GM12873 (cell line): ENCODE data around the gene NSL1.

Experiments
- CTCF ChIP-seq: IDR thresholded peaks from 2 replicates; pipeline ENCODE4 v1.5.1; 2012; ENCODE audit warnings: low read depth, mild to moderate bottlenecking, moderate library complexity, low read length, control low read depth; ENCODE audit not compliant: insufficient read depth; ENCODE audit errors: missing control alignments

NSL1 gene

DNA sequence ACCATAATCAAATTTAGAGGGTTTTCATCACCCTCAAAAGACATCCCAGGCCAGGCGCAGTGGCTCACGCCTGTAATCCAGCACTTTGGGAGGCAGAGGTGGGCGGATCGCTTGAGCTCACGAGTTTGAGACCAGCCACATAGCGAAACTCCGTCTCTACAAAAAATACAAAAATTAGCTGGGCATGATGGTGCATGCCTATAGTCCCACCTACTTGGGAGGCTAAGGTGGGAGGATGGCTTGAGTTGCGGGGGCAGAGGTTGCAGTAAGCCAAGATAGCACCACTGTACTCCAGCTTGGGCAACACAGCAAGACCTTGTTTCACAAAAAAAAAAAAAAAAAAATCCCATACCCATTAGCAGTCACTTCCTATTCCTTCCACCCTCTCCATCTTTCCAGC lies 58.5 kb downstream of the NSL1 start:
- no peak for TF ChIP-seq CTCF

DNA sequence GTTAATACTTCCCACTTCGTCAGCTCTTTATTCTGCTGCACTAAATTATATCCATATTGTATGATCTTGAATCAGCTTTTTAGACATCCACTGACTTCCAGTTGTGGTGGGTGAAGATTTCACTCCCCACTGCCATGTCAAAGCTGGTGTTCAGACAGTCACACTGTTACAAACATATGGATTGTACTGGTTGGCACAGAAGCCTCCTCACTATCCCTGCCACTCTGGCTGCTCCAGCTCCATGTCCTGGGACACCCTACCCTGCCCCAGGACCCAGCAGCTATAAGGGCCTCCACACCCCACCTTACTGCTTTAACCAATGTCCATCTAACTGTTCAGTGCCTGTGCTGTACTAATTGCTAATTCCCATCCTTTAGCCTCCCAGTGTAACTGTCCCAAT lies 59.9 kb downstream of the NSL1 start:
- TF ChIP-seq CTCF = no peak

- no peak for TF ChIP-seq CTCF
Measured at GRCh38 chr1:212728606-212729005, 63.0 kb downstream of the NSL1 start.

- no peak for TF ChIP-seq CTCF
Measured at GRCh38 chr1:212727386-212728181, 64.0 kb downstream of the NSL1 start.

- no peak for TF ChIP-seq CTCF
Measured at GRCh38 chr1:212722270-212722957, 69.2 kb downstream of the NSL1 start.

GRCh38 chr1:212721388-212722247 lies 70.0 kb downstream of the NSL1 start:
- TF ChIP-seq CTCF = no peak

DNA sequence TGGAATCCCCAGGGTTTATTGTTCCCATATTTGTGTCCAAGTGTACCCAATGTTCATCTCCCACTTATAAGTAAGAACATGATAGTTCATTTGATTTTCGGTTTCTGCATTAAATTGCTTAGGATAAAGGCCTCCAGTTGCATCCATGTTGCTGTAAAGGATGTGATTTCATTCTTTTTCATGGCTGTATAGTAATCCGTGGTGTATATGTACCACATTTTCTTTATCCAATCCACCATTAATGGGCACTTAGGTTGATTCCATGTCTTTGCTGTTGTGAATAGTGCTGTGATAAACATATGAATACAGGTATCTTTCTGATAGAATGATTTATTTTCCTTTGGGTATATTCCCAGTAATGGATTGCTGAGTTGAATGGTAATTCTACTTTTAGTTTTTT lies 71.9 kb downstream of the NSL1 start:
- TF ChIP-seq CTCF = no peak
